ENCODE results near the gene PIPOX. TPM values are rescaled to one million over a fixed set of nuclear protein-coding genes. Genes with fewer than 3 reads are reported as not detected.

Gene PIPOX
- total RNA-seq, 1 donor from 2014 or later, result 3.5 TPM

- DNase-seq (ENCODE audit: low spot score), result no peak
Measured at GRCh38 chr17:29099527-29099926, 56.6 kb downstream of the PIPOX start.

- DNase-seq (ENCODE audit: low spot score), result no peak
Measured at GRCh38 chr17:29100296-29100695, 57.4 kb downstream of the PIPOX start.

- DNase-seq (ENCODE audit: low spot score), result no peak
Measured at GRCh38 chr17:29102046-29102445, 59.1 kb downstream of the PIPOX start.

GRCh38 chr17:29102741-29103181 lies 59.8 kb downstream of the PIPOX start:
- DNase-seq (ENCODE audit: low spot score), result no peak

GRCh38 chr17:29103341-29103740 lies 60.4 kb downstream of the PIPOX start:
- no peak for DNase-seq (ENCODE audit: low spot score)

Other genes with a start within 250 kb of the PIPOX start
- gene FAM222B, start 200.4 kb upstream of the PIPOX start, total RNA-seq, result 45.3 TPM
- gene ERAL1, start 188.1 kb upstream of the PIPOX start, total RNA-seq, result 33.6 TPM
- gene FLOT2, start 145.4 kb upstream of the PIPOX start, total RNA-seq, result 113 TPM
- gene DHRS13, start 140.1 kb upstream of the PIPOX start, total RNA-seq, result 10.9 TPM
- gene PHF12, start 91.6 kb upstream of the PIPOX start, total RNA-seq, result 44.5 TPM
- not detected for gene SEZ6, start 37.1 kb upstream of the PIPOX start, total RNA-seq
- 198 TPM for gene MYO18A, start 137.3 kb downstream of the PIPOX start, total RNA-seq
- not detected for gene CRYBA1, start 203.7 kb downstream of the PIPOX start, total RNA-seq

Data from mucosa of gallbladder (tissue), 1 donor.